GM12875 (cell line): Measurements from ENCODE around the gene DBI.

Source experiments
- H3K4me3 ChIP-seq: one replicate; pipeline ENCODE4 v1.5.1; 2011; ENCODE audit warnings: low read depth, low read length, control low read depth
- CTCF ChIP-seq: IDR thresholded peaks from 2 replicates; pipeline ENCODE4 v1.5.1; 2011; ENCODE audit warnings: low read depth, mild to moderate bottlenecking, control low read depth, inconsistent platforms, low read length, moderate library complexity, borderline replicate concordance; ENCODE audit not compliant: insufficient read depth

Gene DBI

GRCh38 chr2:119417908-119418307, 51.1 kb downstream of the DBI start:
- no peak for TF ChIP-seq CTCF
- no peak overlapping the region for H3K4me3 ChIP-seq

GRCh38 chr2:119419065-119419464, 52.3 kb downstream of the DBI start:
- no peak for TF ChIP-seq CTCF

GRCh38 chr2:119419803-119420508, 53.2 kb downstream of the DBI start:
- H3K4me3 ChIP-seq: no peak overlapping the region
- TF ChIP-seq CTCF: no peak

More at GRCh38 chr2:119419065-119419464, 52.3 kb downstream of the DBI start:
- no peak overlapping the region for H3K4me3 ChIP-seq

- H3K4me3 ChIP-seq: no peak overlapping the region
- TF ChIP-seq CTCF: no peak
Measured at GRCh38 chr2:119421304-119421703, 54.5 kb downstream of the DBI start.

- no peak overlapping the region for H3K4me3 ChIP-seq
- no peak for TF ChIP-seq CTCF
Measured at GRCh38 chr2:119421741-119422140, 55.0 kb downstream of the DBI start.
